HL-60/S4 treated with phorbol 12-myristate 13-acetate at 8.2 ng/mL for 4 days and 3 days (cell line): ENCODE measurements around the gene SPTLC2.
"Not testable (repeated sequence)": the region's sequence is repeated elsewhere in the genome, so short reads cannot be mapped to it uniquely, and the experiment has no call there.

Experiments used
- in situ Hi-C: fragments of 300-500 bp; cut with MboI; formaldehyde crosslinking; loops from 2 replicates; pipeline ENCODE4 v1.15.0; 2022; ENCODE audit warnings: low sequenced_read_pairs

SPTLC2 gene

GRCh38 chr14:77616454-77617229 is at the start of gene SPTLC2:
Gene SPTLC2 (minus strand): TSS chr14:77616637. CDS start chr14:77616579, 58 bp downstream.
- in situ Hi-C loops, result no loop called here

GRCh38 chr14:77663293-77663692 is 46.9 kb upstream of the SPTLC2 start:
- in situ Hi-C loops, result no loop called here

GRCh38 chr14:77661562-77661961 is 45.1 kb upstream of the SPTLC2 start:
- in situ Hi-C loops, result not testable (repeated sequence)

- in situ Hi-C loops, result no loop called here
Observed at GRCh38 chr14:77660754-77661153, 44.3 kb upstream of the SPTLC2 start.

- in situ Hi-C loops, result no loop called here
Observed at GRCh38 chr14:77659831-77660230, 43.4 kb upstream of the SPTLC2 start.

- in situ Hi-C loops, result no loop called here
Observed at GRCh38 chr14:77657280-77657679, 40.8 kb upstream of the SPTLC2 start.

- in situ Hi-C loops, result no loop called here
Observed at GRCh38 chr14:77654001-77654441, 37.6 kb upstream of the SPTLC2 start.

GRCh38 chr14:77649326-77649725 is 32.9 kb upstream of the SPTLC2 start:
- in situ Hi-C loops, result no loop called here

GRCh38 chr14:77648520-77649200 is 32.2 kb upstream of the SPTLC2 start:
- in situ Hi-C loops, result no loop called here

GRCh38 chr14:77647853-77648252 is 31.4 kb upstream of the SPTLC2 start:
- in situ Hi-C loops, result no loop called here

GRCh38 chr14:77646907-77647306 is 30.5 kb upstream of the SPTLC2 start:
- in situ Hi-C loops, result no loop called here

GRCh38 chr14:77645520-77646230 is 29.2 kb upstream of the SPTLC2 start:
- in situ Hi-C loops, result no loop called here

GRCh38 chr14:77642407-77642806 is 26.0 kb upstream of the SPTLC2 start:
- in situ Hi-C loops, result no loop called here

GRCh38 chr14:77641534-77642341 is 25.3 kb upstream of the SPTLC2 start:
- in situ Hi-C loops, result no loop called here

- in situ Hi-C loops, result no loop called here
Observed at GRCh38 chr14:77640756-77641533, 24.5 kb upstream of the SPTLC2 start.

- in situ Hi-C loops, result no loop called here
Observed at GRCh38 chr14:77638771-77639171, 22.3 kb upstream of the SPTLC2 start.

- in situ Hi-C loops, result not testable (repeated sequence)
Observed at GRCh38 chr14:77635869-77636268, 19.4 kb upstream of the SPTLC2 start.

GRCh38 chr14:77635466-77635865 is 19.0 kb upstream of the SPTLC2 start:
- in situ Hi-C loops, result not testable (repeated sequence)

GRCh38 chr14:77630111-77630510 is 13.7 kb upstream of the SPTLC2 start:
- in situ Hi-C loops, result no loop called here

GRCh38 chr14:77625360-77625759 is 8.9 kb upstream of the SPTLC2 start:
- in situ Hi-C loops, result no loop called here
